Measurements from ENCODE around the gene OAS3.

- TF ChIP-seq CTCF (IDR thresholded peaks at IDR 0.05; ENCODE audit: borderline replicate concordance, extremely low read depth, low read length, poor library complexity, severe bottlenecking) (no peak), EZH2 (IDR thresholded peaks at IDR 0.05; ENCODE audit: borderline replicate concordance, low read depth, low read length, severe bottlenecking) (no peak)
These were observed 4.3 kb downstream of the OAS3 start for GRCh38 chr12:112942572-112942971.

Data from DND-41 (cell line).